ENCODE data around the gene MEI1.
"Not testable (repeated sequence)": the region's sequence is repeated elsewhere in the genome, so short reads cannot be mapped to it uniquely, and the experiment has no call there.

The MEI1 gene

DNA sequence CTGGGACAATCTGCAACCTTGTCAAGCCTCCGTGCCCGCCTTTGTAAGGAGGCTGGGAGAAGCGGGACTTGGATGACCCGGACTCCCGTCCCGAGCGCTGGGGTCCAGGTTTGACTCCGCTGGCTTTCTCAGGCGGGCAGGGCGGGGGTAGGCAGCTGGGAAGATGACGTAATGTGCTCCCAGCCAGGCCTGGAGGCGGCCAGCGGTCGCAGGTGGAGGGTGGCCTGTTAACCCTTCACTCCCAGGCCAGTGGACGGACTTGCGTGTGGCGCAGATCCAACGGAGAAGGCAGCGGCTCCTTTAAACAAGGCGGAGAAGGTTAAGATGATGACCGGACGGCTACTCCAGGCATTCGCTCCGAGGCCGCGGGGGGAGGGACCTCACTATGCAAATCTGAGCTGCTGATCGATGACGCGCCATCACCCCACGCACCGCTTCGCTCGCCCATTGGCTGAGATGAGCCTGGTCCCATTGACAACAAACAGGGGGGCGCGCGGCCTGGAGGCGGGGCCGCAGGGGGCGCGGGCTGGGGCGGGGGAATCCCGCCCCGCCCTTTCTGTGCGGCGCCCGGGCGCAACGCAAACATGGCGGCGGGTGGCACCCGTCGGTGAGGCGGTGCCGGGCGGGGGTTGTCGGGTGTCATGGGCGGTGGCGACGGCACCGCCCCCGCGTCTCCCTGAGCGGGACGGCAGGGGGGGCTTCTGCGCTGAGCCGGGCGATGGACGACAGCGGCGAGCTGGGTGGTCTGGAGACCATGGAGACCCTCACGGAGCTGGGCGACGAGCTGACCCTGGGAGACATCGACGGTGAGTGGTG lies 133.5 kb downstream of the MEI1 start, which contains the start of gene SREBF2:
Gene SREBF2, plus strand, starts transcription at position 553 of the 816 bp plus-strand sequence. Its CDS starts 166 bp downstream, at position 719.
- DNase-seq (ENCODE audit: low spot score) (peak; percentile 100), ATAC-seq (ENCODE audit: low read depth) (peak; percentile 92)
- Histone ChIP-seq H3K4me1 (ENCODE audit: insufficient read depth, poor library complexity, severe bottlenecking) (peaks cover 20% of the 10 kb centered on the region), H3K9me3 (ENCODE audit: severe bottlenecking) (no peaks in the 10 kb centered on the region), H3K27ac (ENCODE audit: poor library complexity, severe bottlenecking) (peak within 1 kb of the TSS; percentile 87), H3K4me3 (ENCODE audit: severe bottlenecking) (peak within 1 kb of the TSS; percentile 89), H3K36me3 (ENCODE audit: low read depth) (peaks cover 32% of the 10 kb centered on the region), H3K27me3 (ENCODE audit: insufficient read depth, poor library complexity, severe bottlenecking) (no peaks in the 10 kb centered on the region)
- TF ChIP-seq, protein P1, sequence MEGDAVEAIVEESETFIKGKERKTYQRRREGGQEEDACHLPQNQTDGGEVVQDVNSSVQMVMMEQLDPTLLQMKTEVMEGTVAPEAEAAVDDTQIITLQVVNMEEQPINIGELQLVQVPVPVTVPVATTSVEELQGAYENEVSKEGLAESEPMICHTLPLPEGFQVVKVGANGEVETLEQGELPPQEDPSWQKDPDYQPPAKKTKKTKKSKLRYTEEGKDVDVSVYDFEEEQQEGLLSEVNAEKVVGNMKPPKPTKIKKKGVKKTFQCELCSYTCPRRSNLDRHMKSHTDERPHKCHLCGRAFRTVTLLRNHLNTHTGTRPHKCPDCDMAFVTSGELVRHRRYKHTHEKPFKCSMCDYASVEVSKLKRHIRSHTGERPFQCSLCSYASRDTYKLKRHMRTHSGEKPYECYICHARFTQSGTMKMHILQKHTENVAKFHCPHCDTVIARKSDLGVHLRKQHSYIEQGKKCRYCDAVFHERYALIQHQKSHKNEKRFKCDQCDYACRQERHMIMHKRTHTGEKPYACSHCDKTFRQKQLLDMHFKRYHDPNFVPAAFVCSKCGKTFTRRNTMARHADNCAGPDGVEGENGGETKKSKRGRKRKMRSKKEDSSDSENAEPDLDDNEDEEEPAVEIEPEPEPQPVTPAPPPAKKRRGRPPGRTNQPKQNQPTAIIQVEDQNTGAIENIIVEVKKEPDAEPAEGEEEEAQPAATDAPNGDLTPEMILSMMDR (IDR thresholded peaks at IDR 0.05; ENCODE audit: poor library complexity, severe bottlenecking): no peak

GRCh38 chr22:41833369-41834004 lies 134.2 kb downstream of the MEI1 start:
- Histone ChIP-seq H3K4me1 (ENCODE audit: insufficient read depth, poor library complexity, severe bottlenecking) (peaks cover 27% of the 10 kb centered on the region), H3K4me3 (ENCODE audit: severe bottlenecking) (peak overlapping the region; percentile 89), H3K9me3 (ENCODE audit: severe bottlenecking) (no peaks in the 10 kb centered on the region), H3K27ac (ENCODE audit: poor library complexity, severe bottlenecking) (peak overlapping the region; percentile 87), H3K36me3 (ENCODE audit: low read depth) (peaks cover 39% of the 10 kb centered on the region), H3K27me3 (ENCODE audit: insufficient read depth, poor library complexity, severe bottlenecking) (no peaks in the 10 kb centered on the region)
- ATAC-seq (ENCODE audit: low read depth) (peak; percentile 2; the same call in 1 of the 3 replicates), DNase-seq (ENCODE audit: low spot score) (no peak)
- TF ChIP-seq, protein P1 (IDR thresholded peaks at IDR 0.05; ENCODE audit: poor library complexity, severe bottlenecking): no peak

- no peaks in the 10 kb centered on the region for H3K9me3 ChIP-seq (ENCODE audit: severe bottlenecking)
- no peaks in the 10 kb centered on the region for H3K27me3 ChIP-seq (ENCODE audit: insufficient read depth, poor library complexity, severe bottlenecking)
- no peak for DNase-seq (ENCODE audit: low spot score)
- TF ChIP-seq, protein P1 (IDR thresholded peaks at IDR 0.05; ENCODE audit: poor library complexity, severe bottlenecking): no peak
- H3K4me1 ChIP-seq (ENCODE audit: insufficient read depth, poor library complexity, severe bottlenecking): peaks cover 35% of the 10 kb centered on the region
- H3K36me3 ChIP-seq (ENCODE audit: low read depth): peaks cover 47% of the 10 kb centered on the region
- ATAC-seq (ENCODE audit: low read depth): no peak
- peak overlapping the region; percentile 89 for H3K4me3 ChIP-seq (ENCODE audit: severe bottlenecking)
- H3K27ac ChIP-seq (ENCODE audit: poor library complexity, severe bottlenecking): peak overlapping the region; percentile 87
Observed at GRCh38 chr22:41834005-41834944, 135.0 kb downstream of the MEI1 start.

- H3K27me3 ChIP-seq (ENCODE audit: insufficient read depth, poor library complexity, severe bottlenecking); DNase-seq (ENCODE audit: low spot score); H3K9me3 ChIP-seq (ENCODE audit: severe bottlenecking); H3K4me3 ChIP-seq (ENCODE audit: severe bottlenecking); ATAC-seq (ENCODE audit: low read depth): not testable (repeated sequence)
- Histone ChIP-seq H3K36me3 (ENCODE audit: low read depth) (peaks cover 58% of the 10 kb centered on the region), H3K4me1 (ENCODE audit: insufficient read depth, poor library complexity, severe bottlenecking) (peaks cover 45% of the 10 kb centered on the region), H3K27ac (ENCODE audit: poor library complexity, severe bottlenecking) (peak overlapping the region; percentile 24)
Observed at GRCh38 chr22:41835462-41835861, 136.2 kb downstream of the MEI1 start.

- Histone ChIP-seq H3K4me1 (ENCODE audit: insufficient read depth, poor library complexity, severe bottlenecking) (peaks cover 53% of the 10 kb centered on the region), H3K36me3 (ENCODE audit: low read depth) (peaks cover 68% of the 10 kb centered on the region), H3K27ac (ENCODE audit: poor library complexity, severe bottlenecking) (peak overlapping the region; percentile 24), H3K27me3 (ENCODE audit: insufficient read depth, poor library complexity, severe bottlenecking) (no peaks in the 10 kb centered on the region), H3K4me3 (ENCODE audit: severe bottlenecking) (no peak overlapping the region), H3K9me3 (ENCODE audit: severe bottlenecking) (no peaks in the 10 kb centered on the region)
- no peak for ATAC-seq (ENCODE audit: low read depth)
- DNase-seq (ENCODE audit: low spot score): no peak
- TF ChIP-seq, protein P1 (IDR thresholded peaks at IDR 0.05; ENCODE audit: poor library complexity, severe bottlenecking): no peak
Observed at GRCh38 chr22:41836551-41836950, 137.2 kb downstream of the MEI1 start.

Measured in RWPE2 (cell line).